Stimulated activated CD8-positive, alpha-beta memory T cell treated with anti-CD3 and anti-CD28 coated beads, Interleukin-15, amount 100 ng/mL, for 1 hour (primary cell): ENCODE results near the gene KLHL40.

Experiments used
- DNase-seq: peaks from one replicate; pipeline ENCODE4 v3.0.0-alpha.2; 2020; ENCODE audit warnings: low read depth

The KLHL40 gene

GRCh38 chr3:42739401-42740158, 54.2 kb downstream of the KLHL40 start:
- DNase-seq = no peak

GRCh38 chr3:42741796-42742195, 56.5 kb downstream of the KLHL40 start:
- DNase-seq = no peak
